ENCODE measurements around the gene SQSTM1.
"Not testable (repeated sequence)": the region's sequence is repeated elsewhere in the genome, so short reads cannot be mapped to it uniquely, and the experiment has no call there.

Gene SQSTM1
- 224 to 1,046 (median 538) reads per million in 18 experiments for total RNA-seq

GRCh38 chr5:179820483-179821297 is at the start of gene SQSTM1:
Gene SQSTM1, plus strand, starts transcription at chr5:179820905. Its CDS starts 32 bp downstream, at chr5:179820937.
- peak; percentile 82 to 91 for DNase-seq

GRCh38 chr5:179771311-179771895 is 49.3 kb upstream of the SQSTM1 start:
- DNase-seq = no peak

GRCh38 chr5:179772351-179772750 is 48.4 kb upstream of the SQSTM1 start:
- DNase-seq = peak; percentile 57 to 58

- no peak for DNase-seq
Observed at GRCh38 chr5:179773686-179774040, 47.0 kb upstream of the SQSTM1 start.

GRCh38 chr5:179774442-179774841 is 46.3 kb upstream of the SQSTM1 start:
- no peak for DNase-seq

- peak; percentile 49 to 71 for DNase-seq
Observed at GRCh38 chr5:179776411-179776938, 44.2 kb upstream of the SQSTM1 start.

- DNase-seq = no peak
Observed at GRCh38 chr5:179777456-179777855, 43.2 kb upstream of the SQSTM1 start.

GRCh38 chr5:179777909-179778308 is 42.8 kb upstream of the SQSTM1 start:
- peak; percentile 66 to 68 for DNase-seq

GRCh38 chr5:179778591-179778990 is 42.1 kb upstream of the SQSTM1 start:
- DNase-seq = no peak

GRCh38 chr5:179779826-179780225 is 40.9 kb upstream of the SQSTM1 start:
- DNase-seq = no peak

- DNase-seq = peak; percentile 86 to 92
Observed at GRCh38 chr5:179780362-179780761, 40.3 kb upstream of the SQSTM1 start.

GRCh38 chr5:179781846-179782245 is 38.9 kb upstream of the SQSTM1 start:
- no peak for DNase-seq

GRCh38 chr5:179783128-179783527 is 37.6 kb upstream of the SQSTM1 start:
- DNase-seq = no peak

- DNase-seq = no peak
Observed at GRCh38 chr5:179786861-179787260, 33.8 kb upstream of the SQSTM1 start.

- no peak for DNase-seq
Observed at GRCh38 chr5:179788193-179788854, 32.4 kb upstream of the SQSTM1 start.

GRCh38 chr5:179789278-179789677 is 31.4 kb upstream of the SQSTM1 start:
- DNase-seq = not testable (repeated sequence)

GRCh38 chr5:179791881-179792611 is 28.7 kb upstream of the SQSTM1 start:
- peak; percentile 17 to 24 for DNase-seq

GRCh38 chr5:179792612-179793467 is 27.9 kb upstream of the SQSTM1 start:
- peak; percentile 52 to 66 for DNase-seq

- DNase-seq = peak; percentile 61 to 66
Observed at GRCh38 chr5:179793468-179794139, 27.1 kb upstream of the SQSTM1 start, which contains the start of gene LTC4S. Gene LTC4S, plus strand, starts transcription at chr5:179793986. Its CDS starts 95 bp downstream, at chr5:179794081.

- no peak for DNase-seq
Observed at GRCh38 chr5:179794171-179794570, 26.5 kb upstream of the SQSTM1 start.

- DNase-seq = no peak
Observed at GRCh38 chr5:179794575-179794974, 26.1 kb upstream of the SQSTM1 start.

All from inflammatory macrophage (primary cell).